GM19467 (cell line): Measurements from ENCODE around the gene KCNH2.

ENCODE experiments used
- ATAC-seq: cut with Tn5 transposase; IDR thresholded peaks from one replicate; pipeline ENCODE4 v1.9.1; 2021; ENCODE audit warnings: mild to moderate bottlenecking, moderate library complexity; ENCODE audit not compliant: unreplicated experiment

Gene KCNH2

GRCh38 chr7:150996376-150997074 is 18.4 kb upstream of the KCNH2 start:
- no peak for ATAC-seq

DNA sequence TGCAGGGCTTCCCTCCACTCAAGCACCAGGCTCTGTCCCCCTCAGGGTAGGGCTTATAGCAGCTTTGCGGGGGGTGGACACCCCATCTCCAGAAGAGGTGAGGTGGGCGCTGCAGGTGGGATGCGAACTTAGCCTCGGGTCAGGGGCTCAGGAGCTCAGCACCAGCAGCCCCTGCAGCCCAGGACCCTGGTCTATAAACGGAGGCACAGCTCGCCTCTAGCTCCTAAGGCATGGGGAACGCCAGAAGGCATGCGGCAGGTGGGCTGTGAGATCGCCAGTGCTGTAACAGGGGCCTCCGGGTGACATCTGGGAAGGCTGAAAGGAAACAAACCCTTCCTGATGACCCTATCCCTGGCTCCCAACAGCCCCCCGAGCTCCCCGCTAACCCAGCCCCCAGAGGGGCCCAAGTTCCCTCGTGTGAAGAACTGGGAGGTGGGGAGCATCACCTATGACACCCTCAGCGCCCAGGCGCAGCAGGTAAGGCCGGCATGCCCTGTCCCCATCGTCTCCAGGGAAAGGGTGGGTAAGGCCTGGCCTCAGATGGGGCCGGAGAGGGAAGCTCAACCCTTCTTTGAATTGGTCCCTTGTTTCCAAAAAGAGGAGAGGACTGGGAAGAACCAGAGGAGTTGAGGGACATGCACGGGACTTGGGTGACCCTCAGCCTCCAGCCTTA is 16.9 kb upstream of the KCNH2 start:
- ATAC-seq = no peak

DNA sequence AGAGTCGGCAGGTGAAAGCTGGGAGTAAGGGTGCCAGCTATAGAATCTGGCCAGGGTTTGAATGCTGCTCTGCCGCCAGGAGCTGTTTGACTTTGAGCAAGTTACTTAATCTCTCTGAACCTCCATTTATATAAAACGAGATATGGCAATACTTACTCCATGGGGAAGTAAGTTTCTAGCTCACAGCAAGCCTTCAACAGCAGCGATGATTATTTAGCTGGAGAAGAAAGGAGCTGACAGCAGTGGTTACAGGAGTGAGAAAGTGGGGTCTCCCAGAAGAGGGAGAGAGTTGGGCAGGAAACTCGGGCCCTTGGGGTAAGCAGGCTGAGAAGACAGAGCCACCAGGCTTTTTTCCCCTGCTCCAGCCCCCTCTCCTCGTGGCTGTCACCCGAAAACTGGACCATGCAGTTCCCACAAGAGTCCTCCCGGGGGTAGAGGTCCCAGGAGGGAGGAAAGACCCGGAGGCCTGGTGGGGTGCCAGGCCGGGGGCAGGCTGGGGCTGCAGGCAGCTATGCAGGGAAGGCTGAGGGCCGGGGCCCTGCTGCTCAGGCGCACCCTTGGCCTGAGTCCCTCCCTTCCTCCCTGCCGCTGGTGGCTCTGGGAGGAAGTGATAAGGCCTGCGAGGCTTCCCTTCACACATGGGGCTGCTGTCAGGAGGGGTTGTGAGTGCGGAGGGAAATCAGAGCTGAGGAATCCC is 16.2 kb upstream of the KCNH2 start:
- ATAC-seq = no peak

DNA sequence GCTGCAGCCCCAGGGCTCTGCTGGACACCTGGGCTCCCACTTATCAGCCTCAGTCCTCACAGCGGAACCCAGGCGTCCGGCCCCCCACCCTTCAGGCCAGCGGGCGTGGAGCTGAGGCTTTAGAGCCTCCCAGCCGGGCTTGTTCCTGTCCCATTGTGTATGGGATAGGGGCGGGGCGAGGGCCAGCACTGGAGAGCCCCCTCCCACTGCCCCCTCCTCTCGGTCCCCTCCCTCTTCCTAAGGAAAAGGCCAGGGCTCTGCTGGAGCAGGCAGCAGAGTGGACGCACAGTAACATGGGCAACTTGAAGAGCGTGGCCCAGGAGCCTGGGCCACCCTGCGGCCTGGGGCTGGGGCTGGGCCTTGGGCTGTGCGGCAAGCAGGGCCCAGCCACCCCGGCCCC is 15.4 kb upstream of the KCNH2 start:
- no peak for ATAC-seq

DNA sequence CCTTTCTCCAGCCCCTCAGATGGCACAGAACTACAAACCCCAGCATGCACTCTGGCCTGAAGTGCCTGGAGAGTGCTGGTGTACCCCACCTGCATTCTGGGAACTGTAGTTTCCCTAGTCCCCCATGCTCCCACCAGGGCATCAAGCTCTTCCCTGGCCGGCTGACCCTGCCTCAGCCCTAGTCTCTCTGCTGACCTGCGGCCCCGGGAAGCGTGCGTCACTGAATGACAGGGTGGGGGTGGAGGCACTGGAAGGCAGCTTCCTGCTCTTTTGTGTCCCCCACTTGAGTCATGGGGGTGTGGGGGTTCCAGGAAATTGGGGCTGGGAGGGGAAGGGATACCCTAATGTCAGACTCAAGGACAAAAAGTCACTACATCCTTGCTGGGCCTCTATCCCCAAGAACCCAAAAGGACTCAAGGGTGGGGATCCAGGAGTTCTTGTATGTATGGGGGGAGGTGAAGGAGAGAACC is 14.7 kb upstream of the KCNH2 start:
- peak; percentile 55 for ATAC-seq

GRCh38 chr7:150992051-150992640 is 14.0 kb upstream of the KCNH2 start:
- no peak for ATAC-seq

DNA sequence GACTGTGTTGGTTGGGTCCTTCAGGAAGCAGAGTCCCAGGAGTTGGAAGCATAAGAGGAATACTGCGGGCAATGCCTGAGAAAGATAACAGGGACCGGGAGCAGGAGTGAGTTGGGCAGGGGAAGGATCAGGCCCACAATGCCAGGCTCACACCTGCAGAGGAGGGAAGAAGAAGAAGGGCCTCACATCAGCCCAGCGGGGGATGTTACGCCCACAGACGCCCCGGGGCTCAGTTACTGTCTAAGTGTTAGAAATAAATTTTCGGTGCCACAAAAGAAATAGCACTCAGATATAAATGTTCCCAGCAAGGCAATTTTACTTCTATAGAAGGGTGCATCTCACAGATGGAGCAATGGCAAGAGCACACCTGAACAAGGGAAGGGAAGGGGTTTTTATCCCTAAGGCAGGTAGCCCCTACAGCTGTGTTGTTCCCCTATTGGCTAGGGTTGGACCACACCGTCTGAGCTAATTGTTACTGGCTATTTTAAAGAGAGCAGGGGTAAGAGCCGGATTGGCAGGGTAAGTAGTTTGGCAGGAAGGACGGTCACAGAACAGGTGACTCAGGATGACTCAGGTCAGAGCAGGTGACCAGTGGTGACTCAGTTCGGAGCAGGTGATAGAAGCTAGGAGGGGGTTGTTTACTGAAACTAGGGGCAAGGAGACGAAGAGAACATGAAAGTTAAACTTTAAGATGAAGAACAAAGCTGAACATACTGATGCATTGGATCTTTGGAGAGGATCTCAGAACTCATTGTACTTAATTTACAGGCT is 12.5 kb upstream of the KCNH2 start, which contains the start of gene NOS3:
Gene NOS3 (plus strand): TSS at position 602 of the 771 bp plus-strand sequence. CDS start 2,787 bp downstream, outside the sequence.
- no peak for ATAC-seq

GRCh38 chr7:150989456-150989855 is 11.3 kb upstream of the KCNH2 start:
- ATAC-seq = no peak

GRCh38 chr7:150988230-150989226 is 10.4 kb upstream of the KCNH2 start:
- no peak for ATAC-seq

DNA sequence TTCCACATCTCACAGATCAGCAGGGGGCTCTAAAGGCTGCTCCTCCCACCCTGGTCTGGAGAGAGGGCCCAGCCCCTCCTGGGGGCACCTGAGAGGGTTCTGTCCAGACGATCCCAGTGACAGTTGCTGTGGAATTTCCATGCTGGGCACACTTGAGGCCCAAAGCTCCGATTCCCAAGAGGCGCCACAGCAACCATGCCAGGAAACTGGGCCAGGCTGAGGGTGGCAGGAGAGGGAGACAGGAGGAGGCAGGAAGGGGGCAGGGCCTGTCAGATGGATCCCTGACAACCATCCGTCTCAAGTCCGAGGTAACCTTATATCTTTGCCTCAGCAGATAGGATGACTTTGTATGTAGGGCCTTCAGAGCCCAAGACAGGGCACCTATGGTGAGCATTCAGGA is 8.4 kb upstream of the KCNH2 start:
- ATAC-seq = no peak

DNA sequence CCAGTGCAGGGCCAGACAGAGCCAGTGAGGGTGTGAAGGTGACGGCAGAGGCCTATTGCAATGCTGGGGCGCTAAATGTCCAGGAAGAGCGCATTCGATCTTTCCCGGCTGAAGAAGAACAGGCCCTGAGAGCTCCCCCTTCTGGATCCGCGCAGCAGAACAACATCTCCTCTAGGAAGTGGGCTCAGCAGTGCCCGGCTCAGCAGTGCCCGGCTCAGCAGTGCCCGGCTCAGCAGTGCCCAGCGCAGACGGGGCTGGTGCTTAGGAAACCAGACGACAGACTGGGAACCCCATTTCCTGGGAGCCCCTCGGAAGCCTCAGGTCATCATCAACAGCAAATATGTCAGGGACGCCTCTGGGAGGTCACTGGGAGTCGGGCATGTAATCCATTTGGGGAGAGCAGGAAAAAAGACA is 8.0 kb upstream of the KCNH2 start:
- no peak for ATAC-seq

DNA sequence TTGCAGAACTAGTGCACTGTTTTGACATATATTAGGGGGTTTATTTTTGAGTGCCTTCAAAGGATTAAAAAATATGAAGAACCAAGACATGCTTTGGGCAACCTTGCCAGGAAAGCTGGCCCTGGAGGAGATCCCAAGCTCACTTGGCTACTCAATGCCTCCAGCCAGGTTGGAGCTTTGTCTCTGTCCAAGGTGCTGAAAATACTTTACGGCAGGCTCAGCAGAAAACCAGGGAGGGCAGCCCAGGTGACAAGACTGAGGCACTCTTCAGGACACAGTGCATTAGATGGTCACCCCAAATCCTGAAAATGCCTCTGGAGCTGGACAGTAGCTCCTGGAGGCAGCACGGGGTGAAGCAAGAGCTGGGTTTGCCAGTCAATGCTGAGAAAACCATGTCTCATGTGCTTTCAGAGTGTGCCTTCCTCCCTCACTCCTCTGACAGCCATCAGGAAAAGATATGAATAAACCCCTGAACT is 5.8 kb upstream of the KCNH2 start:
- ATAC-seq = no peak

DNA sequence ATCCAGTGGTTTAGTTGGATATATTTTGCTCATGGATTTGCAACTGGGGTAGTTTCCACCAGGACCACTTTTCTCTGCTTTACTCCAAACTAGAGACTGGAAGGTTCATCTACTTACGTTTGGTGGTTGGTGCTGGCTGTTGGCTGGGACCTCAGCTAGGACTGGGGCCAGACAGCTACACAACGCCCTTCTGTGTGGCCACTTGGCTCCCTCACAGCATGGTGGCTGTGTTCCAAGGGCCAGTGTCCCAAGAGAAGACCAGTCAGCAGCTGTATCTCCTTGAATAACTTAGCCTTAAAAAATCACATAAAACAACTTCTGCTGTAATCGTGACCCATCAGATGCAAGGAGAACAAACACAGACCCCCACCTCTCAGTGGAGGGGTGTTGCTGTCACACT is 4.2 kb upstream of the KCNH2 start:
- no peak for ATAC-seq

- no peak for ATAC-seq
These were observed 3.5 kb upstream of the KCNH2 start for GRCh38 chr7:150981644-150982043.

GRCh38 chr7:150980663-150981062 is 2.5 kb upstream of the KCNH2 start:
- no peak for ATAC-seq

- no peak for ATAC-seq
These were observed 1.7 kb upstream of the KCNH2 start for GRCh38 chr7:150979713-150980390.

- ATAC-seq = no peak
These were observed 567 bp downstream of the KCNH2 start for GRCh38 chr7:150977382-150978125.
